H1 (cell line): Measurements from ENCODE around the gene CFAP161. TPM values are rescaled to one million over a fixed set of nuclear protein-coding genes. Genes with fewer than 3 reads are reported as not detected.

Source experiments
- RAD21 ChIP-seq, 2 experiments: IDR thresholded peaks in 1 of 2; conservative IDR thresholded peaks in 1 of 2; 2 replicates each; pipeline ENCODE4 v1.6.1; 2011; ENCODE audit warnings: low read depth in 2 of 2, low read length in 2 of 2, improper control_type of control experiment in 1 of 2, inconsistent platforms in 1 of 2, mild to moderate bottlenecking in 1 of 2, moderate library complexity in 1 of 2
- polyA plus RNA-seq, 7 experiments: library from polyadenylated mRNA; depleted of rRNA in 3 of 7; stranded (reverse) in 5 of 7; unstranded in 2 of 7; fragments of >200 nt in 5 of 7; fragments of 200-250 nt in 2 of 7; gene quantifications; 1 replicate in 5 of 7; 2 replicates in 1 of 7; 4 replicates in 1 of 7; pipeline versions ENCODE4 v1.2.1 to v1.2.3, GENCODE V29; 2011 to 2013; ENCODE audit warnings: missing spikeins in 2 of 7, mixed read lengths in 2 of 7
- total RNA-seq: library from RNA; stranded (reverse); fragmentation: NEBNext Ultra II Directional; extraction: Animal tissue kit (Norgen Biotek cat#: 25700); gene quantifications from 2 replicates; pipeline ENCODE4 v1.2.1, GENCODE V29; 2021

Gene CFAP161
- total and polyA plus RNA-seq, 2 of the 8 experiments (the other 6 are each of a cell fraction or from before 2014, with no cell fraction given), result 0.05 TPM; not detected in 1

- peak; percentile 54 to 65 for TF ChIP-seq RAD21 (IDR thresholded peaks at IDR 0.05 in 1 of 2, conservative IDR thresholded peaks at IDR 0.05 in 1 of 2; ENCODE audit: low read depth in 2 of 2, low read length in 2 of 2)
Measured at GRCh38 chr15:81155375-81156218, 21.5 kb downstream of the CFAP161 start (continued).
